ENCODE measurements around the gene STARD13.
A peak's percentile ranks its signal among the peaks of the same experiment; 100 is the strongest.

STARD13 gene

GRCh38 chr13:33285420-33286124 is at the start of gene STARD13:
TSS of gene STARD13 (minus strand) at chr13:33285755. CDS start at chr13:33285638, 117 bp downstream.
- TF ChIP-seq MAX (IDR thresholded peaks at IDR 0.05): peak; percentile 50; the same call in 1 of the 2 replicates
- no peak for TF ChIP-seq CEBPB (IDR thresholded peaks at IDR 0.05)
- peak; percentile 79 for TF ChIP-seq FOXM1 (IDR thresholded peaks at IDR 0.05; ENCODE audit: borderline replicate concordance, low read depth)
- no peak for TF ChIP-seq REST (IDR thresholded peaks at IDR 0.05; ENCODE audit: low read depth)
- no peak for TF ChIP-seq YY1 (IDR thresholded peaks at IDR 0.05; ENCODE audit: low read depth)
- no peak for TF ChIP-seq EP300 (IDR thresholded peaks at IDR 0.05; ENCODE audit: borderline replicate concordance)
- no peak for TF ChIP-seq EGR1 (IDR thresholded peaks at IDR 0.05)
- TF ChIP-seq USF1 (IDR thresholded peaks at IDR 0.05): peak; percentile 98
- TF ChIP-seq TCF12 (IDR thresholded peaks at IDR 0.05; ENCODE audit: low read depth): no peak
- TF ChIP-seq TEAD4 (IDR thresholded peaks at IDR 0.05): peak; percentile 46; the same call in 1 of the 2 replicates
- TF ChIP-seq TAF1 (IDR thresholded peaks at IDR 0.05; ENCODE audit: low read depth): 0 out of 2 replicates have a peak, but pooled peaks have one; percentile 44
- TF ChIP-seq NFIC (IDR thresholded peaks at IDR 0.05): no peak
- no peak for TF ChIP-seq CREB1 (IDR thresholded peaks at IDR 0.05; ENCODE audit: low read depth)
- TF ChIP-seq RAD21 (IDR thresholded peaks at IDR 0.05; ENCODE audit: low read depth): peak; percentile 24; the same call in 1 of the 2 replicates
- no peak for TF ChIP-seq ZBTB7A (IDR thresholded peaks at IDR 0.05; ENCODE audit: low read depth)

GRCh38 chr13:33334831-33335230 is 49.3 kb upstream of the STARD13 start:
- TF ChIP-seq MAX (IDR thresholded peaks at IDR 0.05): no peak
- no peak for TF ChIP-seq ZBTB7A (IDR thresholded peaks at IDR 0.05; ENCODE audit: low read depth)
- no peak for TF ChIP-seq TCF12 (IDR thresholded peaks at IDR 0.05; ENCODE audit: low read depth)
- no peak for TF ChIP-seq EGR1 (IDR thresholded peaks at IDR 0.05)
- TF ChIP-seq CEBPB (IDR thresholded peaks at IDR 0.05): no peak
- TF ChIP-seq TEAD4 (IDR thresholded peaks at IDR 0.05): no peak
- no peak for TF ChIP-seq YY1 (IDR thresholded peaks at IDR 0.05; ENCODE audit: low read depth)
- TF ChIP-seq CREB1 (IDR thresholded peaks at IDR 0.05; ENCODE audit: low read depth): no peak
- no peak for TF ChIP-seq NFIC (IDR thresholded peaks at IDR 0.05)
- TF ChIP-seq EP300 (IDR thresholded peaks at IDR 0.05; ENCODE audit: borderline replicate concordance): no peak
- no peak for TF ChIP-seq TAF1 (IDR thresholded peaks at IDR 0.05; ENCODE audit: low read depth)
- TF ChIP-seq FOXM1 (IDR thresholded peaks at IDR 0.05; ENCODE audit: borderline replicate concordance, low read depth): no peak
- no peak for TF ChIP-seq USF1 (IDR thresholded peaks at IDR 0.05)
- no peak for TF ChIP-seq RAD21 (IDR thresholded peaks at IDR 0.05; ENCODE audit: low read depth)
- no peak for TF ChIP-seq REST (IDR thresholded peaks at IDR 0.05; ENCODE audit: low read depth)

GRCh38 chr13:33331962-33332361 is 46.4 kb upstream of the STARD13 start:
- TF ChIP-seq CREB1 (IDR thresholded peaks at IDR 0.05; ENCODE audit: low read depth): no peak
- TF ChIP-seq FOXM1 (IDR thresholded peaks at IDR 0.05; ENCODE audit: borderline replicate concordance, low read depth): no peak
- no peak for TF ChIP-seq REST (IDR thresholded peaks at IDR 0.05; ENCODE audit: low read depth)
- no peak for TF ChIP-seq MAX (IDR thresholded peaks at IDR 0.05)
- no peak for TF ChIP-seq ZBTB7A (IDR thresholded peaks at IDR 0.05; ENCODE audit: low read depth)
- no peak for TF ChIP-seq EGR1 (IDR thresholded peaks at IDR 0.05)
- no peak for TF ChIP-seq USF1 (IDR thresholded peaks at IDR 0.05)
- TF ChIP-seq TAF1 (IDR thresholded peaks at IDR 0.05; ENCODE audit: low read depth): no peak

Data from Ishikawa (cell line).